NCI-H2029 (cell line): ENCODE measurements around the gene FAM177B.

Source experiments
- DNase-seq: peaks from one replicate; lab custom pipeline; 2025; lab: John Stamatoyannopoulos, UW

FAM177B gene

GRCh38 chr1:222786121-222786520, 49.1 kb downstream of the FAM177B start:
- DNase-seq = no peak

- no peak for DNase-seq
These were observed 50.7 kb downstream of the FAM177B start for GRCh38 chr1:222787729-222788128.

- no peak for DNase-seq
These were observed 51.6 kb downstream of the FAM177B start for GRCh38 chr1:222788402-222789156.

DNA sequence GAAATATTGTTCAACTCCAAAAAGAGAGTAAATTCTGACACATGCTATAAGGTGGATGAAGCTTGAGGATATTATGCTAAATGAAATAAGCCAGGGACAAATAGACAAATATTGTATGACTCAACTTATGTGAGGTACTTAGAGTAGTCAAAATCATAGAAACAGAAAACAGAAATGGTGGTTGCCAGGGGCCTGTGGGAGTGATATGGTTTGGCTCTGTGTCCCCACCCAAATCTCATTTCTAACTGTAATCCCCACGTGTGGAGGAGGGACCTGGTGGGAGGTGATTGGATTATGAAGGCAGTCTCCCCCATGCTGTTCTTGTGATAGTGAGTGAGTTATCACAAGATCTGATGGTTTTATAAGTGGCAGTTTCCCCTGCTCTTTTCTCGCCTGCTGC, 53.1 kb downstream of the FAM177B start:
- DNase-seq = no peak

GRCh38 chr1:222790520-222790919, 53.5 kb downstream of the FAM177B start:
- DNase-seq = no peak

DNA sequence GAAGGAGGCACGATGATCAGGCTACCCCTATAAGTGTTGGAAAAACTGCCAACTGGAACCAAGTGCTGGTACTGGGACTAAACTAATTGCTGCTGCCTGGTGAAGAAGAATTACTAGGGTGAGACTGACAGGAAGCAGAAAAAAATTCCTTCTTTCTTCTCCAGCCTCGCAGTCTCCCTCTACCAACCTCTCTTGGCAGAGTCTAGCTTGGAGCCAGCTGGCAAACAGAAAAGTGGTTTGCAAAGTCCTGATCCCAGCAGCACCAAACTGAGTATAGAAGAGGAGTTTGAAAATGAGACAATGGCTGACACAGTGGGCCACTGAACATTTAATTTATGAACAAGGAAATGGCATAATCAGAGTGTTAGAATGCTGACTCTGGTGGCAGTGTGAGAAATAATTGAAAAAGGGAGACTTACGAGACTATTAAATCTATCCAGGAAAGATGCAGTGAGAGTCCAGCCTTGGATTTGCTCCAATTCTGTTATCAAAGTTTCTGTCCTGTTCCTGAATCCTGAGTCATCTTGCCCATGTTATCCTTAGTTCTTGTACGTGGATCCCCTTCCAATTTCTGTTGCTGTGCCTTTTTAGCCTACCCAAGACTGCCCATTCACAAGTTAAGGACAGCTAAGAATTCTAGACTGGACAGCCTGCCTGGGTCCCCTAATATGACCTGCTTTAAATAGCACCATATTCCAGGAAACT, 54.2 kb downstream of the FAM177B start:
- no peak for DNase-seq

DNA sequence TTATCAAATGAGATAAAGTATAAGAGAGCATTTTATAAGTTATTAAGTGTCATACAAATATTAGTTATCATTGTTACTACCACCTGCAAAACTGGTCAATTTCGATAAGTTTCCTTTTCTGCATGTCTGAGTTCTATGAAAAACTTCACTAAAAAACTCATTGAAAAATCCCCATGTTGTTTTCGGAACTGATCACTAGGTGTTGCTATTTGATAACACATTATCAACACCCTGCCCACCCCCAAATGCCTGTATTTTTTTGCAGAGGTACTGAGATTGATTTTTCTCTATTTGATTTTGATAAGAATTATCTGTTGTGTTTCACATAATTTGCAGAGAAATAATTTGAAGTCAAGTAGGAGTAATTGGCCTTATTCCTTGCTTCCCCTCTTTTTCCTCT, 55.7 kb downstream of the FAM177B start:
- DNase-seq = no peak

DNA sequence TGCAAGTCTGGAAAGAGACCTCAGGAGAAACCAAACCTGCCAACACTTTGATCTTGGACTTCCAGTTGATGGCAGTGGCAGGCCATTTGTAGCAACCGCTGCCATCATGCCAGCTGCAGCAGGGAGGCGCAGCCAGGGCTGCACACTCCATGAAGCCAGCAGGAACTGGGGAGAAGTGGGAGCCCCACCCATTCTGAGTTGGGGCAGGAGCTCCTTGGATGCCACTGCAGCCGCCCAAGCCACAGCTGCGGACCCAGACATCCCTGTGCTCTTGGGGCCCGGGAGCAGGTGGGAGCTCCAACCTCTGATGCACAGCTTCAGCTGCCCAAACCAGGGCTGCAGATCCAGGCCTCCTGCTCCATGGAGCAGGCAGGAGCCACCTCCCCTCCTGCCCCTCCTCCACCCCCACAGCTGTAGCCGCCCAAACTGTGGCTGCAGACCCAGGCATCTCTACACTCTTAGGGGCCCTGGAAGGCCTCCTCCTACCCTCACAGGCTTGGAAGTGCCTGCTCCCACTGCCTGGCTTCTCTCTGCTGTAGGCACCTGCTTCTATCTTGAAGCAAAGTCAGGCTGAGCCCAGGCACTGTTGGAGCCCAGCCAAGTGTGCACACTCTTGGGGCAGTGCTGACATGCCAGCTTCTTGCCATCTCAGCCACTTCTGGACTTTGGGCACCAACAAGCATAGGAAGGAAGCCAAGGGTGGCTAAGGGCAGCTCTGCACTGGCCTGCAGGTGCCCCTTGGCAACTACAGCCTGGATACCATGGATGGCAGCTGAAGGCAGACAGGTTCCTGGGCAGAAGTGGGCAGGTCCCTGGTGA, 57.9 kb downstream of the FAM177B start:
- no peak for DNase-seq

DNA sequence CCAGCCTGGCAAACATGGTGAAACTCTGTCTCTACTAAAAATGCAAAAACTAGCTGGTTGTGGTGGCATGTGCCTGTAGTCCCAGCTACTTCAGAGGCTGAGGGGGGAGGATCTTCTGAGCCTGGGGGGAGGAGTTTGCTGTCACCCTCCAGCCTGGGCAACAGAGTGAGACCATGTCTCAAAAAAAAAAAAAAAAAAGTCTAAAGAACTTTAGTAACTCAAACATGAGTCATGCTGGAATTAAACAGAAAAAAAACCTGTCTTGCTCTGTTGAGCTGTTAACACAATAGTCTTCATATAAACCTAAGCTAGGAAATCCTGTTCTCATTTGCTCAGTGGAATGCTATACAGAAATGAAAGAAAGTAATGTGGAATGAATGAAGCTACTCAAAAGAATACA, 61.1 kb downstream of the FAM177B start:
- DNase-seq = no peak

GRCh38 chr1:222798975-222799374, 62.0 kb downstream of the FAM177B start:
- DNase-seq = no peak
